WTC11 (cell line): Measurements from ENCODE around the gene TNS3. TPM values are rescaled to one million over a fixed set of nuclear protein-coding genes. Genes with fewer than 3 reads are reported as not detected.

Experiments
- ATAC-seq: fragments of 200-7000 bp; cut with Tn5 transposase; 2 replicates; pipeline ENCODE4 v1.10.0; 2021; ENCODE audit warnings: mild to moderate bottlenecking, moderate library complexity
- CTCF ChIA-PET: fragments of 300-600 bp; sonication (Branson Sonifier 250); formaldehyde crosslinking; loops from one replicate; lab custom pipeline; 2021; ENCODE audit warnings: antibody characterized with exemption; lab: Charles Lee
- POLR2A ChIA-PET: fragments of 350-600 bp; sonication (Branson Sonifier 250); formaldehyde crosslinking; loops from one replicate; lab custom pipeline; 2021; ENCODE audit warnings: antibody characterized with exemption; lab: Charles Lee
- DNase-seq: peaks from one replicate; pipeline ENCODE4 v3.0.0; 2021; ENCODE audit warnings: low spot score
- H3K27ac Mint-ChIP-seq: 2 replicates; pipeline ENCODE4 v1.8.0; 2021; ENCODE audit warnings: mixed read lengths
- H3K27me3 Mint-ChIP-seq: 2 replicates; pipeline ENCODE4 v1.8.0; 2021; ENCODE audit warnings: low read depth, mild to moderate bottlenecking, moderate library complexity, mixed read lengths
- H3K36me3 Mint-ChIP-seq: 2 replicates; pipeline ENCODE4 v1.8.0; 2021; ENCODE audit warnings: mixed read lengths
- H3K4me1 Mint-ChIP-seq: 2 replicates; pipeline ENCODE4 v1.8.0; 2022; ENCODE audit warnings: mixed read lengths
- H3K4me3 Mint-ChIP-seq: 2 replicates; pipeline ENCODE4 v1.8.0; 2021; ENCODE audit warnings: mild to moderate bottlenecking, moderate library complexity, mixed read lengths
- H3K9me3 Mint-ChIP-seq: 2 replicates; pipeline ENCODE4 v1.8.0; 2021; ENCODE audit warnings: mixed read lengths
- CREB1 ChIP-seq: sonication (generic); formaldehyde crosslinking; IDR thresholded peaks from 2 replicates; pipeline ENCODE4 v1.8.0; 2023; ENCODE audit warnings: mild to moderate bottlenecking, missing genetic modification reagents
- ESRRA ChIP-seq: sonication (generic); formaldehyde crosslinking; IDR thresholded peaks from 2 replicates; pipeline ENCODE4 v1.8.1; 2022; ENCODE audit warnings: mild to moderate bottlenecking, missing genetic modification reagents, borderline replicate concordance
- ETV6 ChIP-seq: sonication (generic); formaldehyde crosslinking; IDR thresholded peaks from 2 replicates; pipeline ENCODE4 v1.8.1; 2022; ENCODE audit warnings: mild to moderate bottlenecking, missing genetic modification reagents
- JUN ChIP-seq: sonication (generic); formaldehyde crosslinking; IDR thresholded peaks from 2 replicates; pipeline ENCODE4 v1.8.0; 2023; ENCODE audit warnings: mild to moderate bottlenecking, missing genetic modification reagents
- MYBL2 ChIP-seq: sonication (generic); formaldehyde crosslinking; IDR thresholded peaks from 2 replicates; pipeline ENCODE4 v1.8.1; 2023; ENCODE audit warnings: mild to moderate bottlenecking, moderate library complexity, missing genetic modification reagents
- PRRX2 ChIP-seq: fragments of 250-450 bp; sonication (Bioruptor Pico); IDR thresholded peaks from 2 replicates; pipeline ENCODE4 v1.8.0; 2021; ENCODE audit warnings: mild to moderate bottlenecking
- RORB ChIP-seq: fragments of 250-450 bp; sonication (Bioruptor Pico); IDR thresholded peaks from 2 replicates; pipeline ENCODE4 v1.9.0; 2021; ENCODE audit warnings: mild to moderate bottlenecking
- SMAD3 ChIP-seq: sonication (generic); formaldehyde crosslinking; IDR thresholded peaks from 2 replicates; pipeline ENCODE4 v1.8.0; 2022; ENCODE audit warnings: missing genetic modification reagents, mild to moderate bottlenecking, borderline replicate concordance
- TEAD4 ChIP-seq: sonication (generic); formaldehyde crosslinking; IDR thresholded peaks from 2 replicates; pipeline ENCODE4 v1.8.0; 2022; ENCODE audit warnings: mild to moderate bottlenecking, missing genetic modification reagents
- ZNF121 ChIP-seq: sonication (generic); formaldehyde crosslinking; IDR thresholded peaks from 2 replicates; pipeline ENCODE4 v1.8.0; 2023; ENCODE audit warnings: missing genetic modification reagents
- ZNF138 ChIP-seq: sonication (generic); formaldehyde crosslinking; conservative IDR thresholded peaks from 2 replicates; pipeline ENCODE4 v1.8.1; 2022; ENCODE audit warnings: mild to moderate bottlenecking, moderate library complexity, missing genetic modification reagents
- total RNA-seq: library from RNA; stranded (reverse); gene quantifications from 3 replicates; pipeline ENCODE4 v1.2.3, GENCODE V29; 2021
- TF ChIP-seq, protein P1 (sequence below): fragments of 250-450 bp; sonication (Bioruptor Pico); IDR thresholded peaks from 2 replicates; pipeline ENCODE4 v1.9.0; 2021; ENCODE audit warnings: mild to moderate bottlenecking
- TF ChIP-seq, protein P2 (sequence below): sonication (generic); formaldehyde crosslinking; conservative IDR thresholded peaks from 2 replicates; pipeline ENCODE4 v1.8.1; 2023; ENCODE audit warnings: mild to moderate bottlenecking, low read depth, missing genetic modification reagents, moderate library complexity
- TF ChIP-seq, protein P3 (sequence below): fragments of 250-450 bp; sonication (Bioruptor Pico); conservative IDR thresholded peaks from 2 replicates; pipeline ENCODE4 v1.9.0; 2021; ENCODE audit warnings: mild to moderate bottlenecking
- TF ChIP-seq, protein P4 (sequence below): sonication (generic); formaldehyde crosslinking; IDR thresholded peaks from 2 replicates; pipeline ENCODE4 v1.8.0; 2023; ENCODE audit warnings: mild to moderate bottlenecking, missing genetic modification reagents
- TF ChIP-seq, protein P5 (sequence below): sonication (generic); formaldehyde crosslinking; IDR thresholded peaks from 2 replicates; pipeline ENCODE4 v1.8.1; 2022; ENCODE audit warnings: low read depth, missing genetic modification reagents, borderline replicate concordance

Gene TNS3
- total RNA-seq, 1 experiment from 2014 or later: 37.7 TPM

DNA sequence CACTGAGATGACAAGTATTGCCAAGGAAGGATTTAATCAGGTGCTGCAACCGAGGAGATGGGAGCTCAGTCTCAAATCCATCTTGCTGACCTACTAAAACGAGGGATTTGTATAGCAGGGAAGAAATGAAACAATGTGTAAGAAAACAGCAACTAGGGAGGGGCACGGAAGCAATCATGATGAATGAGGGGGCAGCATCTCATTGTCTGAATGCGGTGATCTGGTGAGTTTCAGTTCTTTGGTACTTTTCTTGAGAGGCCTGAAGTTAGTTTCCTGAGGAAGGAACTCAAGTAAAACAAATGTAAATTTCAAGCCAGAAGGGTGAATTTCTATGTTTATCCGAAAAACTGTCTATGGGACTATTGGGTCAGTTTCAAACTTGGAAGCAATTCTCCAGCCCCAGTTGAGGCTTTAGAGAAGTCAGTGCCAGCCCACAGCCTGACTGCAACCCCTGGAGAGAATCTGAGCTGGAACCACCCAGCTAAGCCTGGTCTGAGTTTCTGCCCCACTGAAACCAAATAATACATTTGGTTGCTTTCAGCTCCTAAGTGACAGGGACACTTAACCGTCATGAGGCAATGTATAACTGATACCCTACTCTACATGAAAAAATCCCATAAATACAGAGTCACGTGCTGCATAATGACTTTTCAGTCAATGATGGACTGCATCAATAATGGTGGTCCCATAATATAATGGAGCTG, 45.8 kb upstream of the TNS3 start (continued):
- TF ChIP-seq, protein P1, sequence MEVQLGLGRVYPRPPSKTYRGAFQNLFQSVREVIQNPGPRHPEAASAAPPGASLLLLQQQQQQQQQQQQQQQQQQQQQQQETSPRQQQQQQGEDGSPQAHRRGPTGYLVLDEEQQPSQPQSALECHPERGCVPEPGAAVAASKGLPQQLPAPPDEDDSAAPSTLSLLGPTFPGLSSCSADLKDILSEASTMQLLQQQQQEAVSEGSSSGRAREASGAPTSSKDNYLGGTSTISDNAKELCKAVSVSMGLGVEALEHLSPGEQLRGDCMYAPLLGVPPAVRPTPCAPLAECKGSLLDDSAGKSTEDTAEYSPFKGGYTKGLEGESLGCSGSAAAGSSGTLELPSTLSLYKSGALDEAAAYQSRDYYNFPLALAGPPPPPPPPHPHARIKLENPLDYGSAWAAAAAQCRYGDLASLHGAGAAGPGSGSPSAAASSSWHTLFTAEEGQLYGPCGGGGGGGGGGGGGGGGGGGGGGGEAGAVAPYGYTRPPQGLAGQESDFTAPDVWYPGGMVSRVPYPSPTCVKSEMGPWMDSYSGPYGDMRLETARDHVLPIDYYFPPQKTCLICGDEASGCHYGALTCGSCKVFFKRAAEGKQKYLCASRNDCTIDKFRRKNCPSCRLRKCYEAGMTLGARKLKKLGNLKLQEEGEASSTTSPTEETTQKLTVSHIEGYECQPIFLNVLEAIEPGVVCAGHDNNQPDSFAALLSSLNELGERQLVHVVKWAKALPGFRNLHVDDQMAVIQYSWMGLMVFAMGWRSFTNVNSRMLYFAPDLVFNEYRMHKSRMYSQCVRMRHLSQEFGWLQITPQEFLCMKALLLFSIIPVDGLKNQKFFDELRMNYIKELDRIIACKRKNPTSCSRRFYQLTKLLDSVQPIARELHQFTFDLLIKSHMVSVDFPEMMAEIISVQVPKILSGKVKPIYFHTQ (CRISPR knock-in tag): no peak
- TF ChIP-seq ETV6 (CRISPR knock-in tag): no peak

DNA sequence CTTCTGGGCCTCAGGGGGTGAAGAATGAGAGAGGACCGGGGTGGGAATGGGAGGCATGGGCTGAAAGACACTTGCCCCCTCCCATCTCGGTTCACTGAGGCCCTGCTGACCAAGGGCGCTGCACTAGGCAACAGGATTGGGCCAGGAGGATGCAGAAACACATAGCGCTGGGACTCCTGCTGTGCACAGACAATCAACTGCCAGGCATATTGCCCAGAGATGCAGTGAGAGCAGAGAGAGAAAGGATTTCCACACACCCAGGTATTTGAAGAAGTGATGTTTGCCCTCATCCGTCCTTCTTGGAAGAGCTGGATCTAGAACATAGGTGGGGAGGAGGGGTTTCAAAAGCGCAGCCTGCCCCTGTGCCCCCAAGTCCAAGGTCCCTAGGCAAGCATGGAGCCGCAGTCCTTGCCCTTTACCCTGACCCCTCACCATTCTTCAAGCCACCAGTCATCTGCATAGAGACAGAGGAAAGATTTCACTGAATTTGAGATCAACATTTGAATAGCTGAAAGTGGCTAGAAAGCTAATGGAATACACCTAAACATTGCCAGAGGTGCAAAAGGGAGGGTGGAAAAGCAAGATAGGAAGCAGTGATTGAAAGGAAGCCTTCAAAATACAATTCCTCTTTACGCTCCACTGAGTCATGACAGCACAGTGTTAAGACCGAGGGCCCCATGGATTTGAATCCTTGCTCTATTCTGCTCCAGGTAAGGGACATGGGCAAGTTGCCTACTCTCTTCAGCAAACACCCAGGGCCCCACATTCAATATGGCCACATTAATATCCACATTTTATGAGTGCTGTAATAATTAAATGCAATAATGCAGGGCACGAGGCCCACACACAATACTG, 44.2 kb upstream of the TNS3 start:
- Mint-ChIP-seq H3K9me3 (peaks cover 7% of the 10 kb centered on the region), H3K4me3 (no peak overlapping the region), H3K27me3 (no peaks in the 10 kb centered on the region), H3K36me3 (peaks cover 7% of the 10 kb centered on the region), H3K27ac (0 out of 2 replicates have a peak overlapping the region, but pooled peaks have one; percentile 15), H3K4me1 (peaks cover 42% of the 10 kb centered on the region)
- ATAC-seq (peak; percentile 54), DNase-seq (peak; percentile 33)
- ChIA-PET CTCF (no interaction called here), POLR2A (no interaction called here)
- no peak for TF ChIP-seq ZNF121 (CRISPR knock-in tag)
- no peak for TF ChIP-seq ESRRA (CRISPR knock-in tag)
- no peak for TF ChIP-seq TEAD4 (CRISPR knock-in tag)
- no peak for TF ChIP-seq MYBL2 (CRISPR knock-in tag)
- no peak for TF ChIP-seq CREB1 (CRISPR knock-in tag)
- TF ChIP-seq ETV6 (CRISPR knock-in tag): no peak
- no peak for TF ChIP-seq ZNF138 (CRISPR knock-in tag)
- TF ChIP-seq RORB: no peak
- TF ChIP-seq, protein P2, sequence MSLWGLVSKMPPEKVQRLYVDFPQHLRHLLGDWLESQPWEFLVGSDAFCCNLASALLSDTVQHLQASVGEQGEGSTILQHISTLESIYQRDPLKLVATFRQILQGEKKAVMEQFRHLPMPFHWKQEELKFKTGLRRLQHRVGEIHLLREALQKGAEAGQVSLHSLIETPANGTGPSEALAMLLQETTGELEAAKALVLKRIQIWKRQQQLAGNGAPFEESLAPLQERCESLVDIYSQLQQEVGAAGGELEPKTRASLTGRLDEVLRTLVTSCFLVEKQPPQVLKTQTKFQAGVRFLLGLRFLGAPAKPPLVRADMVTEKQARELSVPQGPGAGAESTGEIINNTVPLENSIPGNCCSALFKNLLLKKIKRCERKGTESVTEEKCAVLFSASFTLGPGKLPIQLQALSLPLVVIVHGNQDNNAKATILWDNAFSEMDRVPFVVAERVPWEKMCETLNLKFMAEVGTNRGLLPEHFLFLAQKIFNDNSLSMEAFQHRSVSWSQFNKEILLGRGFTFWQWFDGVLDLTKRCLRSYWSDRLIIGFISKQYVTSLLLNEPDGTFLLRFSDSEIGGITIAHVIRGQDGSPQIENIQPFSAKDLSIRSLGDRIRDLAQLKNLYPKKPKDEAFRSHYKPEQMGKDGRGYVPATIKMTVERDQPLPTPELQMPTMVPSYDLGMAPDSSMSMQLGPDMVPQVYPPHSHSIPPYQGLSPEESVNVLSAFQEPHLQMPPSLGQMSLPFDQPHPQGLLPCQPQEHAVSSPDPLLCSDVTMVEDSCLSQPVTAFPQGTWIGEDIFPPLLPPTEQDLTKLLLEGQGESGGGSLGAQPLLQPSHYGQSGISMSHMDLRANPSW (CRISPR knock-in tag): no peak
- TF ChIP-seq, protein P3, sequence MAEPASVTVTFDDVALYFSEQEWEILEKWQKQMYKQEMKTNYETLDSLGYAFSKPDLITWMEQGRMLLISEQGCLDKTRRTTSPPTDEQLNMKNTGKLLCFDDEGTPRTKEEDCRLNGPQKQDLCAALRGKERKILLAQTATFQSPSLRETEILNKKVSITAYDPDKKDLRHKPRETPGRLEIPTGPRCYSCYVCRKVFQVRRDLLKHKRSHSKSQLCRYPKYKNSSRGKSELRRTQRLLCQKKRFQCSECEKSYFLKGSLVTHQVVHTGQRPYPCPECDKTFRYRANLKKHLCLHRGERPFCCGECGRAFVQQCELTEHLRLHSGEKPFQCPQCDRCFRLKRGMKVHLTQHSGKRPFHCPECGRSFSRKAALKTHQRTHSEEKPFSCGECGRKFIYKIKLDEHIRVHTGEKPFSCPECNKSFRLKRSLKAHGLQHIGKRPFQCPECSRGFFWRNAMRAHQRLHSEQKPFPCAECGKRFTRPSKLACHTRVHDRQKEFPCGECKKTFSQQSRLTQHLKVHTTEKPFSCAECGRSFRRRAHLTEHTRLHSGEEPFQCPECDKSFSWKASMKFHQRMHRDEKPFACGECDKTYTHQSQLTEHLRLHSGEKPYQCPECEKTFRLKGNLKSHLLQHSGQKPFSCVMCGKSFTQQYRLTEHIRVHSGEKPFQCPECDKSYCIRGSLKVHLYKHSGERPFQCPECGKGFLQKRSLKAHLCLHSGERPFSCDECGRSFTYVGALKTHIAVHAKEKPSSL: no peak
- TF ChIP-seq, protein P4, sequence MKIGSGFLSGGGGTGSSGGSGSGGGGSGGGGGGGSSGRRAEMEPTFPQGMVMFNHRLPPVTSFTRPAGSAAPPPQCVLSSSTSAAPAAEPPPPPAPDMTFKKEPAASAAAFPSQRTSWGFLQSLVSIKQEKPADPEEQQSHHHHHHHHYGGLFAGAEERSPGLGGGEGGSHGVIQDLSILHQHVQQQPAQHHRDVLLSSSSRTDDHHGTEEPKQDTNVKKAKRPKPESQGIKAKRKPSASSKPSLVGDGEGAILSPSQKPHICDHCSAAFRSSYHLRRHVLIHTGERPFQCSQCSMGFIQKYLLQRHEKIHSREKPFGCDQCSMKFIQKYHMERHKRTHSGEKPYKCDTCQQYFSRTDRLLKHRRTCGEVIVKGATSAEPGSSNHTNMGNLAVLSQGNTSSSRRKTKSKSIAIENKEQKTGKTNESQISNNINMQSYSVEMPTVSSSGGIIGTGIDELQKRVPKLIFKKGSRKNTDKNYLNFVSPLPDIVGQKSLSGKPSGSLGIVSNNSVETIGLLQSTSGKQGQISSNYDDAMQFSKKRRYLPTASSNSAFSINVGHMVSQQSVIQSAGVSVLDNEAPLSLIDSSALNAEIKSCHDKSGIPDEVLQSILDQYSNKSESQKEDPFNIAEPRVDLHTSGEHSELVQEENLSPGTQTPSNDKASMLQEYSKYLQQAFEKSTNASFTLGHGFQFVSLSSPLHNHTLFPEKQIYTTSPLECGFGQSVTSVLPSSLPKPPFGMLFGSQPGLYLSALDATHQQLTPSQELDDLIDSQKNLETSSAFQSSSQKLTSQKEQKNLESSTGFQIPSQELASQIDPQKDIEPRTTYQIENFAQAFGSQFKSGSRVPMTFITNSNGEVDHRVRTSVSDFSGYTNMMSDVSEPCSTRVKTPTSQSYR (CRISPR knock-in tag): no peak
- TF ChIP-seq JUN (CRISPR knock-in tag): no peak
- TF ChIP-seq, protein P5, sequence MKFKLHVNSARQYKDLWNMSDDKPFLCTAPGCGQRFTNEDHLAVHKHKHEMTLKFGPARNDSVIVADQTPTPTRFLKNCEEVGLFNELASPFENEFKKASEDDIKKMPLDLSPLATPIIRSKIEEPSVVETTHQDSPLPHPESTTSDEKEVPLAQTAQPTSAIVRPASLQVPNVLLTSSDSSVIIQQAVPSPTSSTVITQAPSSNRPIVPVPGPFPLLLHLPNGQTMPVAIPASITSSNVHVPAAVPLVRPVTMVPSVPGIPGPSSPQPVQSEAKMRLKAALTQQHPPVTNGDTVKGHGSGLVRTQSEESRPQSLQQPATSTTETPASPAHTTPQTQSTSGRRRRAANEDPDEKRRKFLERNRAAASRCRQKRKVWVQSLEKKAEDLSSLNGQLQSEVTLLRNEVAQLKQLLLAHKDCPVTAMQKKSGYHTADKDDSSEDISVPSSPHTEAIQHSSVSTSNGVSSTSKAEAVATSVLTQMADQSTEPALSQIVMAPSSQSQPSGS: no peak
- TF ChIP-seq PRRX2: no peak
- TF ChIP-seq SMAD3: no peak
